22Rv1 (cell line): Measurements from ENCODE around the gene SRP19.
A peak's percentile ranks its signal among the peaks of the same experiment; 100 is the strongest.

Source experiments
- H3K27ac ChIP-seq: fragments of 450-650 bp; 2 replicates; pipeline ENCODE4 v1.5.1; 2017
- CTCF ChIP-seq: fragments of 450-650 bp; IDR thresholded peaks from 2 replicates; pipeline ENCODE4 v1.5.1; 2017; ENCODE audit warnings: mild to moderate bottlenecking
- ZFX ChIP-seq: fragments of 450-650 bp; IDR thresholded peaks from 2 replicates; pipeline ENCODE4 v1.6.1; 2017; ENCODE audit warnings: antibody characterized with exemption, borderline replicate concordance

Gene SRP19

GRCh38 chr5:112906637-112907036, 45.5 kb downstream of the SRP19 start:
- TF ChIP-seq ZFX (no peak), CTCF (no peak)
- H3K27ac ChIP-seq = no peak overlapping the region

GRCh38 chr5:112907166-112907631, 46.1 kb downstream of the SRP19 start:
- no peak overlapping the region for H3K27ac ChIP-seq
- no peak for TF ChIP-seq ZFX
- no peak for TF ChIP-seq CTCF

GRCh38 chr5:112908854-112909253, 47.8 kb downstream of the SRP19 start:
- TF ChIP-seq CTCF (no peak), ZFX (no peak)
- H3K27ac ChIP-seq = no peak overlapping the region

DNA sequence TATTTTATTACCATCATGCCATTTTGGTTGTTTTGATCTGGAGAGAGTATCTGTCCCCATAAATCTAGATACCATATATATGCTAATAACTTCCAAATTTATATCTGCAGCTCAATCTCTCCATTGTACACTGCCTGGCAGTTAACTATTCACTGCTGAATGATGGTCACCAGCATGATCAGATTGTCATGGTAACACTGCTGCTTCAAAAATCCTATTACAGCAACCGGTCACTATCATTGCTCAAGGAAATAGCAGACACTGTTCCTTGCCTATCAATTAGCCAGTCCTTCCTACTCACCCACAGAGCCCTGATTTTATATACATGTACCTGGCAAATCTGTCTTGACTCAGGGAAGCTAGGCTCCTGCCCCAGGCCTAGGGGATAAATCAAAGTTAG, 49.4 kb downstream of the SRP19 start:
- TF ChIP-seq ZFX (no peak), CTCF (no peak)
- H3K27ac ChIP-seq = no peak overlapping the region

DNA sequence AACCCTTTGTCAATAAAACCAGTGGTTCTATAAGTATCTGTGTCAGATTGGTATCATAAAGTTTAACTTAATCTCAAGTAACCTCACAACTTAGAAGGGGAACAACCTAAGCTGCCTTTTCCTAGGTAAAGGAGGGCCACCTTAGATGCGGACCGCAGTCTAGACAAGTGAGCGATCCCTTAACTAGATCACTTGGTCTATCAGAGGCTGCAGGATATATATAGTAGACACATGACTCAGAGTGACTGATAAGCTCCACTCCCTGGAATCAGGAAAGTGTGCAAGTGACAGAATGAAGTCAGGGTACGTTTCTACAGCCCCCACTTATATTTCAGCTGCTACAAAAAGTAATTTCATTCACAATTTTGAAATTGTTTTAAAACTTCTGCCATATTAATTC, 53.5 kb downstream of the SRP19 start:
- TF ChIP-seq ZFX (no peak), CTCF (no peak)
- H3K27ac ChIP-seq = no peak overlapping the region

DNA sequence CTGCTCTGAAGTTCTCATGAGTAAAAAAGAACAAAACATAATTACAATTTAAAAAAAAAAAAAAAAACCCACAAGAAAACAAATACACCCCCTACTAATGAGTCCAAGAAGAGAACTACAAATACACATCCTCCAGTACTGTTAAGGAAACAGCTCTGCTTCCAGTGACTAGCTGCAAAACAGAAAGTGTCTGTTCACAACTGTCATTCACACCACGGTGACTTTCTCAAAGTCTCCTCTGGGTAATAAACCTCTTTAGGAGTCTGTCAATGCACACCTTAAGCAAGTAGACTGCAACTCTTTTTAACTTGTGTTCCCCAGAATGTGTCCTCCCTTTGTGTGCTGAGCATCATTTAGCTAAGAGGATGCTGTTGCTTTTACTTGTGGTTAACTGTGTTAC, 54.7 kb downstream of the SRP19 start:
- no peak overlapping the region for H3K27ac ChIP-seq
- TF ChIP-seq CTCF = no peak
- no peak for TF ChIP-seq ZFX

GRCh38 chr5:112917453-112917995, 56.4 kb downstream of the SRP19 start:
- TF ChIP-seq CTCF (peak; percentile 51), ZFX (no peak)
- no peak overlapping the region for H3K27ac ChIP-seq
